Measurements from ENCODE around the gene MIGA1.
"Not testable (repeated sequence)": the region's sequence is repeated elsewhere in the genome, so short reads cannot be mapped to it uniquely, and the experiment has no call there.

The MIGA1 gene

GRCh38 chr1:77802026-77802425, 22.6 kb downstream of the MIGA1 start:
- no peak for DNase-seq

DNA sequence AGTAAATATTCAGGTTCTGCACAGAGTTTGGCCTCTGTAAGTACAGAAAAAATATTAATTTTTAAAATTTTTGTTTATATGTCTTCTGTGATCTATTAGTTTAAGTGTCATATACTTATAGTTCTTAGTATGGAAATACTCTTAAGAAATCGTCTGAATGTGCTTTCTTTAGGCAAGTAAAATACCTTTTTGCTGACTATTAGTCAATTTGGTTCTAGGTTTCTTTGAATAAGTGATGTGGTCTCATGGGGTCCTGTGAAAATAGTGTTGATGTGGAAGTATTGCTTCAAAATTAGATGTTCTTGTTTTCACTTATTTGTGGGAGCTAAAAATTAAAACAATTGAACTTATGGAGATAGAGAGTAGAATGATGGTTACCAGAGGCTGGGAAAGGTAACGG, 23.9 kb downstream of the MIGA1 start:
- DNase-seq, result no peak

GRCh38 chr1:77809787-77810462, 30.5 kb downstream of the MIGA1 start:
- not testable (repeated sequence) for DNase-seq

DNA sequence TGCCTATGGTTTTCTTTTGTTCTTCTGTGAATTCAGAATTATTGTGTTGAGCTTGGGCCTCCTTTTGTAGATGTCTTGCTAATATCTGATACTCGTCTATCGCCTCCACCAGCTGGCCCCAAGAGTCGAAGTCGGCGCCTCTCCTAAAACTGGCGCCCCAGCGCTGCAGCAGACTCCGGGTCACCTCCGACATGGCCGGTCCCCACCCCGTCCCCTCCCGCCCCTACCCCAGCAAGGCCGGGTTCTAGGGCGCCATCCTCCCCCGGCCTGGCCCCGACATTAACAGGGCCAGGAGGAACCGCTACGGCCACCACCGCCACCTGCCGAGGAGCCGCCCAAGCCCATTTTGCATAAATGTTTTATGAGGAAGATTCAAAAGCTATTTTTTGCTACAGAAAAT, 32.1 kb downstream of the MIGA1 start:
- DNase-seq, result not testable (repeated sequence)

DNA sequence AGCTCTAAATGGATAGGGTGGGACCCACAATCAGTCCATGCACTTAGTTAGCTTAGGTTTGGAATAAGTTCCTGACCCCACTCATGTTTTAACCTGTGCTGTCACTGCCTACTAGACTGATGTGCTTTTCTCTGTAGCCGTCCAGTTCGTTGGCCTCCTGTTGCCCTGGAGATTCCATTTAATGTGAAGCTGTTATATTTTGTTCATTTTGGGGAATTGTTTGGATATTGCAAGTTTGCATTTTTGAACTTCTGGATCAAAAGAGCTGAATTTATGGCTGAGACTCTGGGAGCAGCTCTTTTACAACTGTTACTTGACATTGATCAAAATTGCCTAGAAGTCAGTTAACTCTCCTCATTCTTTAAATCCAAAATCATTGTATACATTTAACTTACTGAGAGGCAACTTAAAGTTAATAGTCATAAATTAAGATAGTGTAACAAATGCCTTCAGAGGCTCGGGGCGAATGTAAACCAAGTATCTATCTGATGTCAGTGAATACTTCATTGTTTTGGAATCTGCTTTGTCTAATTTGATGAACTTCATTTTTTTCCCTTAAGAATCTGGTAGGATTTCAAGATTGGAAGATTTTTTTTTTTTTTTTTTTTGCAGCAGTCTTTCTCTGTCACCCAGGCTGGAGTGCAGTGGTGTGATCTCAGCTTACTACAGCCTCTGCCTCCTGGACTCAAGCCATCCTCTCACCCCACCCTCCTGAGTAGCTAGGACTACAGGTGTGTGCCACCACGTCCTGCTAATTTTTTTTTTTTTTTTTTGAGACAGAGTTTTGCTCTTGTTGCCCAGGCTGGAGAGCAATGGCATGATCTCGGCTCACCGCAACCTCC, 38.1 kb downstream of the MIGA1 start:
- DNase-seq, result no peak

GRCh38 chr1:77820121-77820520, 40.7 kb downstream of the MIGA1 start:
- no peak for DNase-seq

DNA sequence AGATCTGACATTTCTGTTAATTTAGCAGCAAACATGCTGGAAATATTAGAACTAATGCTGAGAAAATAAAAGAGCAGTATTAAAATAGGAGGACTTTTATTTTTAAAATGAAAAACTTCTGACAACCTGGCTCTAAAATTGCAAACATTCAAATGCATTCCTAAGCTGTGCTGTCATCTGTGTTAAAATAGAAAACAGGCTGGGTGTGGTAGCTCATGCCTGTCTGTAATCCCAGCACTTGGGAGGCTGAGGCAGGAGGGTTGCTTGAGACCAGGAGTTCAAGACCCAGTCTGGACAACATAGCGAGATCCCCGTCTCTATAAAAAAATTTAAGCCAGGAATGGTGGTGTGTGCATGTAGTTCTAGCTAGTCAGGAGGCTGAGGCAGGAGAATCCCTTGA, 44.6 kb downstream of the MIGA1 start:
- DNase-seq, result no peak

- no peak for DNase-seq
These were observed 45.2 kb downstream of the MIGA1 start for GRCh38 chr1:77824694-77825093.

DNA sequence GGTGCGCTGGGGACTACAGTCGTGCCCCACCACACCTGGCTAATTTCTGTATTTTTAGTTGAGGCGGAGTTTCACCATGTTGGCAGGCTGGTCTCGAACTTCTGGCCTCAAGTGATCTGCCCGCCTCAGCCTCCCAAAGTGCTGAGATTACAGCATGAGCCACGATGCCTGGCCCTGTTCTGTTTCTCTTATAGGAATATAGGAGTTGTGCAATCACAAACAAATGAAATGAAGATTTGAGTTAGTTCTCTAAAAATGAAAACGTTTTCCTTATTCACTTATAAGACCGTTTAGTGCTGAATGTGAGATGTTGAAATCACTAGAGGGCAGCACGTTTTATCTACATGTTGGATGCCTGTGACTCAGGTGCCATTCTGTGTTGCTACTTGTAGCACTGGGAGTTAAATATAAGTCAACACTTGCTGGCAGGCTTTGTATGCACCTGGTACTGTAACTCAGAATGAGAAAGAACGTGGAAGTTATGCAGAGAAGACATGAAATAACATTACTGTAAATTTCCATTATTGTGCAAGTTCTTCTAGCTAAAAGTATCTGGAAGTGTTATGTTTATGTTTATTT, 45.8 kb downstream of the MIGA1 start:
- peak; percentile 63 for DNase-seq

DNA sequence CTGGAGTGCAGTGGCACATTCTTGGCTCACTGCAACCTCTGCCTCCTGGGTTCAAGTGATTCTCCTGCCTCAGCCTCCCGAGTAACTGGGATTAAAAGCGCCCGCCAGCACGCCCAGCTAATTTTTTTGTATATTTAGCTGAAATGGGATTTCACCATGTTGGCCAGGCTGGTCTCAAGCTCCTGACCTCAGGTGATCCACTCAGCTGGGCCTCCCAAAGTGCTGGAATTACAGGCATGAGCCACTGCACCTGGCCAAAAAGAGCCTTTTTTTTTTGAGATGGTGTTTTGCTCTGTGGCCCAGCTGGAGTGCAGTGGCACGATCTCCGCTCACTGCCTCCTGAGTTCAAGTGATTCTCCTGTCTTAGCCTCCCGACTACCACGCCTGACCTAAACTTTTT, 47.4 kb downstream of the MIGA1 start:
- not testable (repeated sequence) for DNase-seq

DNA sequence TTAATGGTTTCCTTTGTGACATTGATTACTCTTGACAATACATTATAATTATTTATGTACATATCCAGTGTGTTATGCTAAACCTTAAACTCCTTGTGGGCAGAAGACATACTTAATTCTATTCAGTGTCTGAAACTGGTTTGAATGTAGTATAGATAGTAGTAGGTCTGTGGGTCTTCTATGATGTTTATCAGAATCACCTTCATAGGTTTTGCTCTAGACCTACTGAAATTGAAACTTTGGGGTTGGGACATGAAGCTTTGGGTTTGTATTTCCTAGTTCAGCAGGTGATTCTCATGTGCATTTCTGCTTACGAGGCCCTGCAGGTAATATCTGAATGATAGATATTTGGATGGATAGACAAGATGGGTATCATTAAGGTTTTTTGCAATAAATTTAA, 48.6 kb downstream of the MIGA1 start:
- DNase-seq, result no peak

- no peak for DNase-seq
These were observed 50.4 kb downstream of the MIGA1 start for GRCh38 chr1:77829851-77830250.

DNA sequence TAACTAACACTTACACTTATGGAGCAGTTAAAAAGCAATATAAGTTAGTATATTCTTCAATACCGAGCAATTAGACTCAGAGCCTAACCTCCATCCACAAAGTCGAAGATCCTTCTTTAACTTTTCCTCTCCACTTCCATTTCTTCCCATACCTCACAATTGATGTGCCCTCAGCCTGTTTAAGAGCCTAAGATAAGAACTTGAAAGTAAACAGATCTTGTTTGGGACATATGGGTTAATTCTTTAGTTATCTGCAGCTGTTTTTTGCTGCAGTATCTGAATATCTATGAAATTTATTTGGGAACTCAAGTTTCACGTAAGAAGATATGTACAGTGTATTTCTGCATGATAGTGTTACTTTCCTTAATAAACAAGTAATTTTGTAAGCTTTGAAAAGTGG, 51.5 kb downstream of the MIGA1 start:
- DNase-seq, result no peak

GRCh38 chr1:77831566-77831965, 52.1 kb downstream of the MIGA1 start:
- no peak for DNase-seq

GRCh38 chr1:77831976-77832711, 52.7 kb downstream of the MIGA1 start:
- DNase-seq, result no peak

DNA sequence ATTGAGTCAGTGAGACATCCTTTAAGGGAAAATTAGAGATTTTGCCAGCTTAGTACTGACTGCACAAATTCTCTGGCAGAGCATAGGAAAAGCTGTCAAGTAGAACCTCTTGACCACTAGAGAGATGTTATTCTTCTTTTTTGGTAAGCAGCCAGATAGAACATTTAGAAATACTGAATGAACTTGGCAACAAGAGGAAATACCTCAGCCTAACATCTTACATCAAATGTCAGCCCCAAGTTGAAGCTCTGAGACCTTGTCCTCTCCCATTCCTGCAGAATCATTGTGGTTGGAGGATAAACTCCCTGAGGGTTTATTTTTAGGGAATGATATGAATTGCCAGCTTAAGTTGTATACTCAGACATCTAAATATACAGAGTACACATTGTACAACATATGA, 53.5 kb downstream of the MIGA1 start:
- peak; percentile 20 for DNase-seq

GRCh38 chr1:77833521-77834100, 54.2 kb downstream of the MIGA1 start:
- no peak for DNase-seq

GRCh38 chr1:77834771-77835334, 55.4 kb downstream of the MIGA1 start:
- DNase-seq, result no peak

DNA sequence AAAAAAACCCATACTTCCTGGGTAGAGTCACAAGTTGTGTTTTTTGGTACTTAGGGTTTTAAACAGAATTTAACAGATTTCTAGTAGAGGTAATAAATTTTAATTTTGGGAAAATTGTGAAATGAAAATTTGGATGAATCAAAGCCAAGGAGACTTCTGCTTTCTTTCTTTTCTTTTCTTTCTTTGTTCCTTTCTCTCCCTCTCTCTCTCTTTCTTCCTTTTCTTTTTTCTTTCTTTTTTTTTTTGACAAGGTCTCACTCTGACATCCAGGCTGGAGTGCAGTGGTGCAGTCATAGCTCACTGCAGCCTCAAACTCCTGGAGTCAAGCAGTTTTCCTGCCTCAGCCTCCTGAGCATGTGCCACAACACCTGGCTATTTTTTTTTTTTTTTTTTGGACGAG, 62.1 kb downstream of the MIGA1 start:
- DNase-seq, result no peak

GRCh38 chr1:77845951-77846350, 66.5 kb downstream of the MIGA1 start:
- no peak for DNase-seq

DNA sequence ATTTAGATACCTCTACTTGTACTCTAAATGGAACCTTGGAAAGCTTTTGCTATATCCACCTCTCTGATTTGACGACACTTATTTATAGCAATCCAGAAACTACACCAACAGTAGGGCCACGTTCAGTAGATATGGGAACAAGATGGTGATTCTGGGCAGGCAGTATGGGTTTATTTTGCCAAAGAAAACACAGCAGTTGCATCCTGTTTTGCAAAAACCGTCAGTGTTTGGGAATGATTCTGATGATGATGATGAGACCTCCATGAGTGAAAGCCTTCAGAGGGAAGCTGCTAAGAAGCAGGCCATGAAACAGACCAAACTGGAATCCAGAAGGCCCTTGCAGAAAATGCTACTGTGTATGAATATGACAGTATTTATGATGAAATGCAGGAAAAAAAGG, 67.5 kb downstream of the MIGA1 start:
- no peak for DNase-seq

DNA sequence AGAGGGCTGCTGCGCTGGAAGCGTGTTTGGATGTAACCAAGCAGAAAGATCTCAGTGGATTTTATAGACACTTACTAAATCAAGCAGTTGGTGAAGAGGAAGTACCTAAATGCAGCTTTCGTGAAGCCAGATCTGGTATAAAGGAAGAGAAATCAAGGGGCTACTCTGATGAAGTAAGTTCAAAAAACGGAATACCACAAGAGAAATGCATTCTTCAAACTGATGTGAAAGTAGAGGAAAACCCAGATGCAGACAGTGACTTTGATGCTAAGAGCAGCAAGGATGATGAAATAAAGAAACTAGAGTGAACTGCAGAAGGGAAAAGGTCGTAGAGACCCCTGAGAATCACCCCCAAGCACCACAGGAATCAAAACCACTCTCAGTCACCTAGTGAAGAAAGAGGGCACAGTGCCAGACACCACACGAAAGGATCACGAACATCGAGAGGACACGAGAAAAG, 68.2 kb downstream of the MIGA1 start:
- no peak for DNase-seq

DNA sequence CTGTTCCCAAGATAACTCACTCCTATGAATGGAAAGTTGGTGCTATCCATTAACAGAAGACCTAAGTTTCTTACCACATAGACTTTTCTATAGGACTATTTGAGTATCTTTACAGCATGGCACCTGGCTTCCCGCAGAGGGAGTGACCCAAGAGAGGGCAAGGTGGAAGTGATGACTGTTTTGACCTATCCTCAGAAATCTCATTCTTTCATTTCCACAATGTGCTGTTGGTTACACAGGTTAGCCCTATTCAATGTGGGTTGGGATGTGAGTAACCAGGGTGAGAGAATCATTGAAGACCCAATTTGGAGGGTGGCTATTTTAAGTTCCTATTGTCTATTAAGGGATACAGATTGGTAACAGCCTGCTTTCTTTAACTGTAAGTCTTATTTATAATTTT, 70.6 kb downstream of the MIGA1 start:
- no peak for DNase-seq
